Choroid plexus epithelial cell (primary cell): Measurements from ENCODE around the gene UNC5CL.

Experiments used
- DNase-seq: peaks from one replicate; pipeline ENCODE4 v3.0.0-alpha.2; 2010; ENCODE audit warnings: low read depth
- H3K4me3 ChIP-seq: 2 replicates; pipeline ENCODE4 v1.5.1; 2011; ENCODE audit warnings: low read depth, mild to moderate bottlenecking, control low read depth, low read length, moderate library complexity
- CTCF ChIP-seq: conservative IDR thresholded peaks from 2 replicates; pipeline ENCODE4 v1.5.1; 2011; ENCODE audit warnings: low read depth, mild to moderate bottlenecking, control low read depth, inconsistent platforms, low read length, moderate library complexity

UNC5CL gene

GRCh38 chr6:40977085-40977484 is 61.9 kb downstream of the UNC5CL start:
- H3K4me3 ChIP-seq, result no peak overlapping the region
- TF ChIP-seq CTCF, result no peak
- no peak for DNase-seq
